Ishikawa (cell line): ENCODE measurements around the gene VSX2.

ENCODE experiments used
- CEBPB ChIP-seq: IDR thresholded peaks from 2 replicates; pipeline ENCODE4 v1.6.1; 2012
- EGR1 ChIP-seq: IDR thresholded peaks from 2 replicates; pipeline ENCODE4 v1.6.1; 2012
- EP300 ChIP-seq: IDR thresholded peaks from 2 replicates; pipeline ENCODE4 v1.6.1; 2012; ENCODE audit warnings: borderline replicate concordance
- NFIC ChIP-seq: IDR thresholded peaks from 2 replicates; pipeline ENCODE4 v1.6.1; 2012
- RAD21 ChIP-seq: IDR thresholded peaks from 2 replicates; pipeline ENCODE4 v1.6.1; 2012; ENCODE audit warnings: low read depth
- TAF1 ChIP-seq: IDR thresholded peaks from 2 replicates; pipeline ENCODE4 v1.6.1; 2012; ENCODE audit warnings: low read depth, mild to moderate bottlenecking
- TF ChIP-seq, protein P1 (sequence below): IDR thresholded peaks from 2 replicates; pipeline ENCODE4 v1.6.1; 2012
- TF ChIP-seq, protein P2 (sequence below): IDR thresholded peaks from 2 replicates; pipeline ENCODE4 v1.6.1; 2012; ENCODE audit warnings: low read depth, mild to moderate bottlenecking

DNA sequence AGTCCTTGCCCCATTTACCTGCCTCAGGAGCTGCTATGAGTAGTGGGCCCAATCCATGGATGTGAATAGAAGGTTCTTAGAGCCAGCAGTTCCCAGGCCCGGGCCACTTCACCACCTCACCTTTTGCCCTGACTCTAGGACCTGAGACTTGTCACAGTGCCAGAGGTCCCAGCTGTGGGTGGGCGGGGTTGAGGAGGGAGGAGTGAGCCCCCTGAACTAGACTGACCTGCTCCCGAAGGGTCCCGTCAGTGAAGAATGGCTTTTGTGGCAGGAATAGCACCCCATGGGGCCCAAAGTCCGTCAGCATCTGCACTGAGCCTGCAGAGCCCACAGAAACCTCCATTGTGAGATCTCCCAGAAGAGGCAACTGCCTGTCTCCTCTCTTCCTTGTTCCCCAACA lies 50.6 kb downstream of the VSX2 start:
- TF ChIP-seq CEBPB (no peak), EP300 (no peak), EGR1 (no peak), TAF1 (no peak), NFIC (no peak), RAD21 (no peak)
- TF ChIP-seq, protein P1, sequence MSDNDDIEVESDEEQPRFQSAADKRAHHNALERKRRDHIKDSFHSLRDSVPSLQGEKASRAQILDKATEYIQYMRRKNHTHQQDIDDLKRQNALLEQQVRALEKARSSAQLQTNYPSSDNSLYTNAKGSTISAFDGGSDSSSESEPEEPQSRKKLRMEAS: no peak
- TF ChIP-seq, protein P2, sequence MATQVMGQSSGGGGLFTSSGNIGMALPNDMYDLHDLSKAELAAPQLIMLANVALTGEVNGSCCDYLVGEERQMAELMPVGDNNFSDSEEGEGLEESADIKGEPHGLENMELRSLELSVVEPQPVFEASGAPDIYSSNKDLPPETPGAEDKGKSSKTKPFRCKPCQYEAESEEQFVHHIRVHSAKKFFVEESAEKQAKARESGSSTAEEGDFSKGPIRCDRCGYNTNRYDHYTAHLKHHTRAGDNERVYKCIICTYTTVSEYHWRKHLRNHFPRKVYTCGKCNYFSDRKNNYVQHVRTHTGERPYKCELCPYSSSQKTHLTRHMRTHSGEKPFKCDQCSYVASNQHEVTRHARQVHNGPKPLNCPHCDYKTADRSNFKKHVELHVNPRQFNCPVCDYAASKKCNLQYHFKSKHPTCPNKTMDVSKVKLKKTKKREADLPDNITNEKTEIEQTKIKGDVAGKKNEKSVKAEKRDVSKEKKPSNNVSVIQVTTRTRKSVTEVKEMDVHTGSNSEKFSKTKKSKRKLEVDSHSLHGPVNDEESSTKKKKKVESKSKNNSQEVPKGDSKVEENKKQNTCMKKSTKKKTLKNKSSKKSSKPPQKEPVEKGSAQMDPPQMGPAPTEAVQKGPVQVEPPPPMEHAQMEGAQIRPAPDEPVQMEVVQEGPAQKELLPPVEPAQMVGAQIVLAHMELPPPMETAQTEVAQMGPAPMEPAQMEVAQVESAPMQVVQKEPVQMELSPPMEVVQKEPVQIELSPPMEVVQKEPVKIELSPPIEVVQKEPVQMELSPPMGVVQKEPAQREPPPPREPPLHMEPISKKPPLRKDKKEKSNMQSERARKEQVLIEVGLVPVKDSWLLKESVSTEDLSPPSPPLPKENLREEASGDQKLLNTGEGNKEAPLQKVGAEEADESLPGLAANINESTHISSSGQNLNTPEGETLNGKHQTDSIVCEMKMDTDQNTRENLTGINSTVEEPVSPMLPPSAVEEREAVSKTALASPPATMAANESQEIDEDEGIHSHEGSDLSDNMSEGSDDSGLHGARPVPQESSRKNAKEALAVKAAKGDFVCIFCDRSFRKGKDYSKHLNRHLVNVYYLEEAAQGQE: no peak
